HCT116 (cell line): ENCODE data around the gene PKNOX2.

Experiments
- EZH2 ChIP-seq: fragments of 200-600 bp; sonication (generic); IDR thresholded peaks from 2 replicates; pipeline ENCODE4 v1.6.1; 2017; ENCODE audit warnings: antibody characterized with exemption, mixed run types
- POLR2A ChIP-seq: IDR thresholded peaks from 2 replicates; pipeline ENCODE4 v1.7.0; 2011; ENCODE audit warnings: borderline replicate concordance; ENCODE audit not compliant: insufficient read depth, insufficient read length; ENCODE audit errors: extremely low read depth
- POLR2AphosphoS5 ChIP-seq: IDR thresholded peaks from 2 replicates; pipeline ENCODE4 v1.6.1; 2011; ENCODE audit warnings: mild to moderate bottlenecking, low read depth, low read length, moderate library complexity
- RAD21 ChIP-seq: IDR thresholded peaks from 2 replicates; pipeline ENCODE4 v1.6.1; 2012; ENCODE audit warnings: low read depth, mild to moderate bottlenecking
- SRF ChIP-seq: IDR thresholded peaks from 2 replicates; pipeline ENCODE4 v1.6.1; 2012; ENCODE audit warnings: low read depth
- TCF7L2 ChIP-seq: IDR thresholded peaks from 2 replicates; pipeline ENCODE4 v1.7.0; 2011; ENCODE audit warnings: borderline replicate concordance, inconsistent platforms; ENCODE audit not compliant: insufficient read depth, insufficient read length; ENCODE audit errors: extremely low read depth
- ZNF274 ChIP-seq: fragments of 200-500 bp; sonication (Bioruptor generic); IDR thresholded peaks from 2 replicates; pipeline ENCODE4 v1.6.1; 2014; ENCODE audit warnings: mild to moderate bottlenecking, low read depth, low read length, inconsistent platforms
- TF ChIP-seq, protein P1 (sequence below), 3 experiments: fragments of 200-600 bp in 1 of 3; sonication (generic) in 1 of 3; IDR thresholded peaks in 2 of 3; conservative IDR thresholded peaks in 1 of 3; 2 replicates each; pipeline ENCODE4 v1.5.1; 2012 to 2017; ENCODE audit warnings: low read depth in 2 of 3, low read length in 2 of 3, antibody characterized with exemption in 1 of 3, borderline replicate concordance in 1 of 3, control low read depth in 1 of 3, mild to moderate bottlenecking in 1 of 3, mixed read lengths in 1 of 3, mixed run types in 1 of 3, moderate library complexity in 1 of 3; ENCODE audit not compliant: insufficient read depth in 1 of 3
- TF ChIP-seq, protein P2 (sequence below): IDR thresholded peaks from 2 replicates; pipeline ENCODE4 v1.6.1; 2012
- TF ChIP-seq, protein P3 (sequence below): IDR thresholded peaks from 2 replicates; pipeline ENCODE4 v1.6.1; 2011; ENCODE audit warnings: mild to moderate bottlenecking, low read length, moderate library complexity; ENCODE audit not compliant: insufficient replicate concordance; ENCODE audit errors: extremely low read depth

DNA sequence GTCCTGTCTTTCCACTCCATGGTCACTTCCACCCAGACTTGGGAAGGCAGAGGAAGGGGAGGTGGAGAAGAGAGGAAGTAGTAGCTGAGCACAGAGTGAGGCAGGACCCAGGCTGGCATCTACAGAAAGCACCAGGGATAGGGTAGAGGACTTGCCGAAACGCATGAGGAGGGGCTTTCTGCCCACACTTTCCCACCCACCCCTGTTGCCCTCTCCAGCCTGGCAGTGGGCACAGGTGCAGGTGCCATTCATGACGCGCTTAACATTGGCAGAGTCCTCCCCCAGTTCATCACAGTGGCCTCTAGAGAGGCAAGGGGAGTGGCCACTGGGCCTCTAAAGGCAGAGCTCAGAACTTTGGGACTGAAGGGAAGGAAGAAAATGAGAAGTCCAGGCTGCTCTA lies 249.6 kb downstream of the PKNOX2 start:
- TF ChIP-seq, protein P1, sequence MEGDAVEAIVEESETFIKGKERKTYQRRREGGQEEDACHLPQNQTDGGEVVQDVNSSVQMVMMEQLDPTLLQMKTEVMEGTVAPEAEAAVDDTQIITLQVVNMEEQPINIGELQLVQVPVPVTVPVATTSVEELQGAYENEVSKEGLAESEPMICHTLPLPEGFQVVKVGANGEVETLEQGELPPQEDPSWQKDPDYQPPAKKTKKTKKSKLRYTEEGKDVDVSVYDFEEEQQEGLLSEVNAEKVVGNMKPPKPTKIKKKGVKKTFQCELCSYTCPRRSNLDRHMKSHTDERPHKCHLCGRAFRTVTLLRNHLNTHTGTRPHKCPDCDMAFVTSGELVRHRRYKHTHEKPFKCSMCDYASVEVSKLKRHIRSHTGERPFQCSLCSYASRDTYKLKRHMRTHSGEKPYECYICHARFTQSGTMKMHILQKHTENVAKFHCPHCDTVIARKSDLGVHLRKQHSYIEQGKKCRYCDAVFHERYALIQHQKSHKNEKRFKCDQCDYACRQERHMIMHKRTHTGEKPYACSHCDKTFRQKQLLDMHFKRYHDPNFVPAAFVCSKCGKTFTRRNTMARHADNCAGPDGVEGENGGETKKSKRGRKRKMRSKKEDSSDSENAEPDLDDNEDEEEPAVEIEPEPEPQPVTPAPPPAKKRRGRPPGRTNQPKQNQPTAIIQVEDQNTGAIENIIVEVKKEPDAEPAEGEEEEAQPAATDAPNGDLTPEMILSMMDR (IDR thresholded peaks at IDR 0.05 in 2 of 3, conservative IDR thresholded peaks at IDR 0.05 in 1 of 3; ENCODE audit: borderline replicate concordance in 1 of 3, insufficient read depth in 1 of 3, low read depth in 2 of 3, low read length in 2 of 3), result no peak
- TF ChIP-seq EZH2, result no peak
- TF ChIP-seq, protein P2, sequence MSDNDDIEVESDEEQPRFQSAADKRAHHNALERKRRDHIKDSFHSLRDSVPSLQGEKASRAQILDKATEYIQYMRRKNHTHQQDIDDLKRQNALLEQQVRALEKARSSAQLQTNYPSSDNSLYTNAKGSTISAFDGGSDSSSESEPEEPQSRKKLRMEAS, result no peak
- no peak for TF ChIP-seq SRF
- TF ChIP-seq TCF7L2, result no peak
- no peak for TF ChIP-seq POLR2A
- TF ChIP-seq, protein P3, sequence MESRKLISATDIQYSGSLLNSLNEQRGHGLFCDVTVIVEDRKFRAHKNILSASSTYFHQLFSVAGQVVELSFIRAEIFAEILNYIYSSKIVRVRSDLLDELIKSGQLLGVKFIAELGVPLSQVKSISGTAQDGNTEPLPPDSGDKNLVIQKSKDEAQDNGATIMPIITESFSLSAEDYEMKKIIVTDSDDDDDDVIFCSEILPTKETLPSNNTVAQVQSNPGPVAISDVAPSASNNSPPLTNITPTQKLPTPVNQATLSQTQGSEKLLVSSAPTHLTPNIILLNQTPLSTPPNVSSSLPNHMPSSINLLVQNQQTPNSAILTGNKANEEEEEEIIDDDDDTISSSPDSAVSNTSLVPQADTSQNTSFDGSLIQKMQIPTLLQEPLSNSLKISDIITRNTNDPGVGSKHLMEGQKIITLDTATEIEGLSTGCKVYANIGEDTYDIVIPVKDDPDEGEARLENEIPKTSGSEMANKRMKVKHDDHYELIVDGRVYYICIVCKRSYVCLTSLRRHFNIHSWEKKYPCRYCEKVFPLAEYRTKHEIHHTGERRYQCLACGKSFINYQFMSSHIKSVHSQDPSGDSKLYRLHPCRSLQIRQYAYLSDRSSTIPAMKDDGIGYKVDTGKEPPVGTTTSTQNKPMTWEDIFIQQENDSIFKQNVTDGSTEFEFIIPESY, result no peak
- no peak for TF ChIP-seq RAD21
- no peak for TF ChIP-seq POLR2AphosphoS5
- TF ChIP-seq ZNF274, result no peak
